ENCODE measurements around the gene CD83. TPM values are rescaled to one million over a fixed set of nuclear protein-coding genes. Genes with fewer than 3 reads are reported as not detected.

The CD83 gene
- total RNA-seq, 1 experiment from 2014 or later = 5.5 TPM

GRCh38 chr6:14126191-14126590 is 8.6 kb downstream of the CD83 start (continued):
- TF ChIP-seq ZNF512 (CRISPR knock-in tag; IDR thresholded peaks at IDR 0.05; ENCODE audit: borderline replicate concordance) = no peak
- TF ChIP-seq ZNF671 (CRISPR knock-in tag; IDR thresholded peaks at IDR 0.05) = no peak
- TF ChIP-seq GABPB1 (CRISPR knock-in tag; IDR thresholded peaks at IDR 0.05) = no peak
- TF ChIP-seq ZNF281 (CRISPR knock-in tag; IDR thresholded peaks at IDR 0.05) = no peak
- TF ChIP-seq ESRRA (CRISPR knock-in tag; IDR thresholded peaks at IDR 0.05; ENCODE audit: borderline replicate concordance) = no peak

- Mint-ChIP-seq H3K9me3 (no peaks in the 10 kb centered on the region), H3K27me3 (ENCODE audit: low read depth) (no peaks in the 10 kb centered on the region), H3K4me1 (peaks cover 30% of the 10 kb centered on the region), H3K27ac (no peak overlapping the region), H3K4me3 (no peak overlapping the region), H3K36me3 (no peaks in the 10 kb centered on the region; the same call in 1 of the 2 replicates)
- POLR2A ChIA-PET = no interaction called here
- CTCF ChIA-PET = interaction anchor here (2.3 to 3.5 kb wide), 4 partner anchors 15 to 584 kb away, joined by 8 to 42 read pairs (median 12); no protein-coding TSS in a partner anchor
- ATAC-seq (no peak), DNase-seq (ENCODE audit: low spot score) (no peak)
- TF ChIP-seq AR (CRISPR knock-in tag; IDR thresholded peaks at IDR 0.05) (no peak), JAZF1 (CRISPR knock-in tag; IDR thresholded peaks at IDR 0.05) (no peak), ZNF423 (CRISPR knock-in tag; IDR thresholded peaks at IDR 0.05) (no peak), SOX15 (CRISPR knock-in tag; IDR thresholded peaks at IDR 0.05) (no peak), CTCF (IDR thresholded peaks at IDR 0.05) (no peak), NR2C2 (CRISPR knock-in tag; IDR thresholded peaks at IDR 0.05) (no peak), CREM (CRISPR knock-in tag; IDR thresholded peaks at IDR 0.05) (no peak), FOXJ3 (CRISPR knock-in tag; IDR thresholded peaks at IDR 0.05; ENCODE audit: borderline replicate concordance) (no peak), ZNF121 (CRISPR knock-in tag; IDR thresholded peaks at IDR 0.05) (no peak), TEAD4 (CRISPR knock-in tag; IDR thresholded peaks at IDR 0.05) (no peak), ERG (CRISPR knock-in tag; IDR thresholded peaks at IDR 0.05) (no peak), ZNF263 (CRISPR knock-in tag; IDR thresholded peaks at IDR 0.05; ENCODE audit: low read depth) (no peak), PRDM15 (CRISPR knock-in tag; IDR thresholded peaks at IDR 0.05) (no peak), TP53 (CRISPR knock-in tag; IDR thresholded peaks at IDR 0.05) (no peak)
Measured at GRCh38 chr6:14127611-14128010, 10.0 kb downstream of the CD83 start.

Data from WTC11 (cell line).